Body of pancreas (tissue), 4 donors: Measurements from ENCODE around the gene MGMT. TPM values are rescaled to one million over a fixed set of nuclear protein-coding genes. Genes with fewer than 3 reads are reported as not detected.

ENCODE experiments used
- ATAC-seq: fragments of 150-250 bp; one replicate; pipeline ENCODE4 v1.9.1; 2016
- DNase-seq, 4 donors: peaks; one replicate each; pipeline ENCODE4 v3.0.0-alpha.2; 2019
- H3K27ac ChIP-seq, 4 donors: fragments of 200-600 bp; sonication (generic); 1 replicate in 3 of 4; 2 replicates in 1 of 4; pipeline versions ENCODE4 v1.5.1 to v1.6.1; 2016 to 2019; ENCODE audit warnings: mild to moderate bottlenecking in 1 of 4, mixed read lengths in 1 of 4, moderate library complexity in 1 of 4
- H3K27me3 ChIP-seq, 2 donors: fragments of 200-600 bp; sonication (generic); one replicate each; pipeline ENCODE4 v1.6.0; 2016; ENCODE audit warnings: mild to moderate bottlenecking in 1 of 2
- H3K36me3 ChIP-seq, 2 donors: fragments of 200-600 bp; sonication (generic); replicated peaks in 1 of 2; 2 replicates each; pipeline ENCODE4 v1.5.1; 2016; ENCODE audit warnings: low read depth in 2 of 2; ENCODE audit not compliant: insufficient read depth in 1 of 2
- H3K4me1 ChIP-seq: fragments of 200-600 bp; sonication (generic); one replicate; pipeline ENCODE4 v1.6.0; 2016
- H3K4me3 ChIP-seq, 2 donors: fragments of 200-600 bp; sonication (generic); 1 replicate in 1 of 2; 2 replicates in 1 of 2; pipeline ENCODE4 v1.5.1; 2016 to 2019
- H3K9me3 ChIP-seq, 3 donors: fragments of 200-600 bp; sonication (generic); 1 replicate in 2 of 3; 2 replicates in 1 of 3; pipeline ENCODE4 v1.5.1; 2016
- POLR2A ChIP-seq, 3 donors: fragments of 450-650 bp; IDR thresholded peaks; one replicate each; pipeline ENCODE4 v1.6.1; 2016; ENCODE audit warnings: antibody characterized with exemption in 3 of 3, mild to moderate bottlenecking in 2 of 3
- WGBS, 2 donors: methylation state at CpG; one replicate each; pipeline ENCODE4 v1.1.5; 2017; 5-methylcytosine and 5-hydroxymethylcytosine counted together
- intact Hi-C: fragments of 100-400 bp; cut with DNase I; formaldehyde crosslinking; loops from one replicate; pipeline ENCODE4 v1.15.1; 2023
- total RNA-seq, 2 donors: library from RNA; depleted of rRNA; stranded (reverse); fragments of >200 nt; gene quantifications; one replicate each; pipeline ENCODE4 v1.1.0, GENCODE V29; 2016
- TF ChIP-seq, protein P1 (sequence below), 7 experiments: fragments of 450-650 bp in 4 of 7; fragments of 200-600 bp in 3 of 7; sonication (generic) in 3 of 7; IDR thresholded peaks; one replicate each; pipeline ENCODE4 v1.5.1; 2016 to 2019; ENCODE audit warnings: antibody characterized with exemption in 7 of 7

The MGMT gene
- total RNA-seq, 2 donors from 2014 or later = 13.7 to 25.4 TPM

DNA sequence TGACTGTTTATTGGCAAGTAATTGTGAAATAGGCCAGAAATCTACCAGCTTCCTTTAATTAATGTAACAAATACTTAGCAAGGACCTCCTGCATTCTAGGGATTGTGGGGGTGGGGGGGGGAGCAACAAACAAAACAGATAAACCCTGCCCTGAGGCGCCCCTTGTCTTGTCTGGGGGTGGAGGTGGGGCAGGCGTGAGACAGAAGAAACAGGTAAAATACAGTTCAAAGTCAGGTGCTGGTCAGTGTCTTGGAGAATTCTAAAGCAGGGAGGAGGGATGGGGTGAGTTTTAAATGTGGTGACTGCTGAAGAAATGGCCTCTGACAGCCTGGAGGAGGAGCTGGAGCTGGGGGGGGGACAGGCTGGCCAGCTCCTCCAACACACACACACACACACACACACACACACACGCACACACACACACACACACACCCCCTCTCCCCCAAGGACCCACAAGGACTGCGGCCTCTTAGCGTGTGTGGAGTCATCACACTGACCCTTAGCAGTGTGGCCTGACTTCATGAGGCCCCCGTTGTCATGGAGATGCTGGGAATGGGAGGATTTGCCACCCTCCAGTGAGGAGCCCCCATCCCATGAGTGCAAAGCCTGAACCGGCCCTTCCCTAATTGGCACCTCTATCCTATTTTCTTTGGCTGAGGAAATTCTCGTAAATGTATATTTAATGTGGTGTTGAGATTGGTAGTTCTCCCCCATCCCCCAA, 190.4 kb downstream of the MGMT start:
- H3K27ac ChIP-seq = no peak overlapping the region
- H3K4me1 ChIP-seq = peaks cover 4% of the 10 kb centered on the region
- H3K9me3 ChIP-seq = no peaks in the 10 kb centered on the region
- intact Hi-C loops = no loop called here
- no peaks in the 10 kb centered on the region for H3K36me3 ChIP-seq
- no peaks in the 10 kb centered on the region for H3K27me3 ChIP-seq
- DNase-seq (no peak), ATAC-seq (no peak)
- TF ChIP-seq, protein P1, sequence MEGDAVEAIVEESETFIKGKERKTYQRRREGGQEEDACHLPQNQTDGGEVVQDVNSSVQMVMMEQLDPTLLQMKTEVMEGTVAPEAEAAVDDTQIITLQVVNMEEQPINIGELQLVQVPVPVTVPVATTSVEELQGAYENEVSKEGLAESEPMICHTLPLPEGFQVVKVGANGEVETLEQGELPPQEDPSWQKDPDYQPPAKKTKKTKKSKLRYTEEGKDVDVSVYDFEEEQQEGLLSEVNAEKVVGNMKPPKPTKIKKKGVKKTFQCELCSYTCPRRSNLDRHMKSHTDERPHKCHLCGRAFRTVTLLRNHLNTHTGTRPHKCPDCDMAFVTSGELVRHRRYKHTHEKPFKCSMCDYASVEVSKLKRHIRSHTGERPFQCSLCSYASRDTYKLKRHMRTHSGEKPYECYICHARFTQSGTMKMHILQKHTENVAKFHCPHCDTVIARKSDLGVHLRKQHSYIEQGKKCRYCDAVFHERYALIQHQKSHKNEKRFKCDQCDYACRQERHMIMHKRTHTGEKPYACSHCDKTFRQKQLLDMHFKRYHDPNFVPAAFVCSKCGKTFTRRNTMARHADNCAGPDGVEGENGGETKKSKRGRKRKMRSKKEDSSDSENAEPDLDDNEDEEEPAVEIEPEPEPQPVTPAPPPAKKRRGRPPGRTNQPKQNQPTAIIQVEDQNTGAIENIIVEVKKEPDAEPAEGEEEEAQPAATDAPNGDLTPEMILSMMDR (IDR thresholded peaks at IDR 0.05) = no peak
- no peak for TF ChIP-seq POLR2A (IDR thresholded peaks at IDR 0.05)
- H3K4me3 ChIP-seq = no peak overlapping the region
- 93 to 95% methylated on average over 7 to 8 of the region's 8 CpGs for WGBS, 2 donors

DNA sequence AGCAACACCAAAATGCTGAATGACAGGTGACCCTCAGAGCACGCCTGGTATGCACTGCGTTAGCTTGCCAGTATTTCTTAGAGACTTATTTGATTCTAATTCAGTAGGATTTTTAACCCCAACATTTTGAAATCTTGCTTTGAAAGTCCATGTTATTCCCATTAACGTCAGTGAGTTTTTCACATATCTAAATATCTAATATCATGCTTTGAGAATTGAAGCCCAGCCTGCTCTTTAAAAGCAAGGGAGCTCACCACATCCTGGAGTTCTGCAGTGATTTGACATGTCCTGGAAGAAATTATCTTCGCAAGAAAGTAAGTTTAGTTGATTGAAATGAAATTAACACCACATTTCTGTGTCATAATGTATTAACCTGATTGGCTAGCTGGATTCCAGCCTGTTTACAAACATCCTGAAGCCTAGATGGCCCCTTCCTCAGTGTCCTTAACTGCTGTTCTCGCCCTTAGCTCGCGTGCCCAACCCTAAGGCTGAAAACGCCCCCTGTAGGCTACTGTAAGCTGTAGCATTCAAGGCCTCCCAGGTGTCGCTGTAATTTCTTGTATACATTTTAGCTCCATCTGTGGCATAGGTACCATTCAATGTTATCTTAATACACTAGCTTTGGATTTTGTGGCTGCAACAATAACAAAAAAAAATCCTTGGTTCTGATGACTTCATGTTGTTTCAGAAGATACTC, 191.5 kb downstream of the MGMT start:
- H3K27ac ChIP-seq = no peak overlapping the region
- intact Hi-C loops = no loop called here
- H3K4me3 ChIP-seq = no peak overlapping the region
- peaks cover 4% of the 10 kb centered on the region for H3K4me1 ChIP-seq
- DNase-seq (no peak), ATAC-seq (no peak)
- WGBS, 2 donors = 90 to 95% methylated on average over 9 of the region's 9 CpGs
- TF ChIP-seq POLR2A (IDR thresholded peaks at IDR 0.05) = no peak
- TF ChIP-seq, protein P1 (IDR thresholded peaks at IDR 0.05) = no peak
- H3K9me3 ChIP-seq = no peaks in the 10 kb centered on the region
- no peaks in the 10 kb centered on the region for H3K36me3 ChIP-seq
- H3K27me3 ChIP-seq = no peaks in the 10 kb centered on the region

DNA sequence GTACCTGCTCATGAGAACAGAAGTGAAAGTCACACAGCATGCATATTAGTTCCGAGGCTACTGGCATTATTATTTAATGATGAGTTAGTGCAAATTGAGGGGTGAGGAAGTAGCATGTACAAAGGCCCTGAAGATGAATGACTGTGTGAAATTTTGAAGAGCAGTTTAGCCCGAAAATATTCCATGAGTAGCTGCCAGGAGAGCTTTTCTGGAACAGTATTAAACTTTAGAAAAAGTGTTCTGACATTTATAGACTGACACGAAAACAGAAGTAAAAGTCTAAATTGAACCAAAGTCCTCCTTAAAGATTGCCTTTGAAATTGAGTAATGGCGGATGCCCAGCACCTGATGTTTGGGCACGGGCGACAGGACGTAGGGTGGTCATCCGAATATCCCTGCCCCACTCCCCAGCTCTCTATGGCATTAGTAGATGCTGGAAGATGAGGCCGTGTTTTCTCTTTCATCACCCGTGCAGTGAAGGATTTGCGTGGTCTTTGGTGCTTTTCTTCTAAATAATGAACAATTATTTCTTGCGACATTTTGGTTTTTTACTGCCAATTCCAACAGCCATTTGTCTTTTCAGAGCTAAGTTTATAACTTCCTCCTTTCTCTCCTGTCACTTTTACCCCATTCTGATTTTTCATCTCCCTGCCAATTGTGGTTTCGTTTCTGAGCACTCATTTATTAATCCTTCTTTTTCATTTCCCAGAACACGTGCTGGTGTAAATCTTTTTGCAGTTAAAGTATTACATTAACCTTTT, 192.6 kb downstream of the MGMT start:
- H3K27ac ChIP-seq = no peak overlapping the region
- TF ChIP-seq POLR2A (IDR thresholded peaks at IDR 0.05) = no peak
- TF ChIP-seq, protein P1 (IDR thresholded peaks at IDR 0.05) = no peak
- ATAC-seq (no peak), DNase-seq (no peak)
- peaks cover 4% of the 10 kb centered on the region for H3K4me1 ChIP-seq
- no peak overlapping the region for H3K4me3 ChIP-seq
- no peaks in the 10 kb centered on the region for H3K27me3 ChIP-seq
- intact Hi-C loops = no loop called here
- 68 to 77% methylated on average over 14 of the region's 14 CpGs for WGBS, 2 donors
- H3K9me3 ChIP-seq = peaks cover 0 to 6% (median 0%) of the 10 kb centered on the region in 3 donors
- H3K36me3 ChIP-seq = no peaks in the 10 kb centered on the region

DNA sequence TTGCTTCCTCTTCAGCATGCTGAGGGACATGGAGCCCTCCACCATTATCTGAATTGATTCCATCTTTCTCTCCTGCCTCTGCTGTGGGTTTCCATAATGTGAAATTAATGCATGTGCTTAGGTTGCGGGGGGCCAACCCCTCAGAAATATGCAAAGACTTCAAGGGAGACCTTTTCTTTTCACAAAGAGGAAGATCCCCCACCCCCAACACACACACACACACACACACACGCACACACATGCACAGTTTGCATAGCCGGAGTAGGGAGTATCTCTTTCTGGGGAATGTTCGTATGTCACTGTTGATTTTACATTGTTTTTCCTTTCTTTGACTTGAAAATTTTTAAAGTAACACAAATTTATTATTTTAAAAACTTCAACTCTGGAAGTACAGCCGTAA, 193.5 kb downstream of the MGMT start:
- WGBS, 2 donors = 75 to 83% methylated on average over 5 of the region's 5 CpGs
- no peak for DNase-seq

More for the DNA sequence above, 193.5 kb downstream of the MGMT start:
- no peak for ATAC-seq
- H3K9me3 ChIP-seq = peaks cover 0 to 7% (median 0%) of the 10 kb centered on the region in 3 donors
- no peaks in the 10 kb centered on the region for H3K36me3 ChIP-seq
- H3K27me3 ChIP-seq = no peaks in the 10 kb centered on the region
- no peak overlapping the region for H3K27ac ChIP-seq
- TF ChIP-seq POLR2A (IDR thresholded peaks at IDR 0.05) = no peak
- TF ChIP-seq, protein P1 (IDR thresholded peaks at IDR 0.05) = no peak
- H3K4me1 ChIP-seq = peaks cover 4% of the 10 kb centered on the region
- intact Hi-C loops = no loop called here
- H3K4me3 ChIP-seq = no peak overlapping the region
